ENCODE measurements around the gene INSYN1. TPM values are rescaled to one million over a fixed set of nuclear protein-coding genes. Genes with fewer than 3 reads are reported as not detected.
"Not testable (repeated sequence)": the region's sequence is repeated elsewhere in the genome, so short reads cannot be mapped to it uniquely, and the experiment has no call there.

INSYN1 gene
- total RNA-seq, 1 donor from 2014 or later: 0.82 TPM

DNA sequence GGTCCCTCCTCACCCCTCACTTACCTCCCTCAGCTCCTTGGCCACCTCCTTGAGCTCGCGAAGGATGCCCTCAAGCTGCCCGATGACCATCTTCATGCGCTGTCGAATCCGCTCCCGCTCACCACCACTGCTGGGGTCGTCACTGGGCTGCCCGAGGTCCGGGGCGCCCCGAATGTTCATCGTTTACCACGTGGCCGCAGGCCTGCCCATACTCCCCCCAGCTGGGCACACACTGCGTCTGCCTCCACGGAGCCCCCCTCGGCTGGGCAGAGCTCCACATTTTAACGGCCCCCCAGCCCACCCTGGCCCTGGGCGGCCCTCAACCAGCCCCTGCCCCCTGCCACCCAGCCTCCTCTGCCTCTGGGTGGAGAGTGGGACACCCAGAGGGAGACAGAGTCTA is 2.2 kb downstream of the INSYN1 start:
- no peak for DNase-seq (ENCODE audit: extremely low read depth, low read depth, low spot score)

GRCh38 chr15:73750438-73750837 is 2.7 kb downstream of the INSYN1 start:
- DNase-seq (ENCODE audit: extremely low read depth, low read depth, low spot score): no peak

DNA sequence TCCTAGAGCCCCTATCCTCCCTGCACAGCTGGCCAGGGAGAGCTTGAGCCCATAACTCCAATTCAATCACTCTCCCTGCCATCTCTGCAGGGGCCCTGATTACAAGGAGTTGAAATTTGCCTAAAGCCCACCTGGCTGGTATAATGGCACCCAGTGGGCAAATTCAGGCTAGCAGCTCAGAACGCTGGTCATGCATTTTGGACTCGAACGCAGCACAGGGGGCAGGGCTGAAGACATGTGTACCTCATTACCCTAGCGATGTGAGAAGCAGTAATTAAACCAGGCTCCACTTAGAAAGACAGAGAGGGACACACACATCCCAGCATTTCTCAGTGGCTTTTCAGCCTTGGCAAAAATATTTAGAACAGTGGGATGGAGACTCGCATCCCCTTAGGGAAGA is 3.2 kb downstream of the INSYN1 start:
- DNase-seq (ENCODE audit: extremely low read depth, low read depth, low spot score): no peak

GRCh38 chr15:73749533-73749932 is 3.6 kb downstream of the INSYN1 start:
- DNase-seq (ENCODE audit: extremely low read depth, low read depth, low spot score): no peak

GRCh38 chr15:73748730-73749129 is 4.4 kb downstream of the INSYN1 start:
- DNase-seq (ENCODE audit: extremely low read depth, low read depth, low spot score): no peak

DNA sequence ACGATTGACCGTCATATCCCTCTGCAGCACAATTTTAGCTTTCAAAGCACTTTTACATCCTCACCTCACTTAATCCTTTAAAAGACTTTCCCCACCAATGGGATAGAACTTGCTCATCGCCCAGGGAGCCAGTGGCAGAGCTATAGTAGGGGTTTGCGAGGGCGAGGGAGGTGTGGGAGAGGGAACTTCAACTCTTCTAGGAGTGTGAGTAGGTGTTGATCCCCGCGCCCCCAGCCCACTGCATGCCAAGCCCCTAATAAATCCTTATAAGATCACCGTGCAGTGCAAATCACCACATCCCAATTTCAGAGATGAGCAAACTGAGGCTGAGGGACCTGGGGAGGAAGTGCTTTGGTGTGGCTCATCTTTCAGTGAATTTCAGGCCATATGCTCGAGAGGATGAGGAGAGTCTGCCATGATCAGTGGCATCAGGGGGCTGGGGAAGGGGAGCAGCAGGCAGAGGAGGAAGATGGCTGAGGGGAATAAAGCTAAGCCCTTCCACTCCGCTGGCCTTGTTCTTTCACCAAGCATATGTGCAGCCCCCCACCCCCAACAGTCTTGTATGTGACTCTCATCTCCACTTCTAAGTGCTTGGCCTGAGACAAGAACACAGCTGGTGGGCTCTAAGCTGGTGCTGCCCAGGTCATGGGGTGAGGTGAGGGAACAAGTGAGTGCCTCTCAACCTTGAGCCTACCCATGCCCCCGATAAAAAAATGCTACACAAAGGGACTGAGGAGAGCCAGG is 5.1 kb downstream of the INSYN1 start:
- DNase-seq (ENCODE audit: extremely low read depth, low read depth, low spot score): no peak

- DNase-seq (ENCODE audit: extremely low read depth, low read depth, low spot score): no peak
Observed at GRCh38 chr15:73746883-73747282, 6.3 kb downstream of the INSYN1 start.

- no peak for DNase-seq (ENCODE audit: extremely low read depth, low read depth, low spot score)
Observed at GRCh38 chr15:73746261-73746660, 6.9 kb downstream of the INSYN1 start.

- DNase-seq (ENCODE audit: extremely low read depth, low read depth, low spot score): no peak
Observed at GRCh38 chr15:73745073-73745472, 8.1 kb downstream of the INSYN1 start.

GRCh38 chr15:73744293-73744692 is 8.9 kb downstream of the INSYN1 start:
- DNase-seq (ENCODE audit: extremely low read depth, low read depth, low spot score): no peak

DNA sequence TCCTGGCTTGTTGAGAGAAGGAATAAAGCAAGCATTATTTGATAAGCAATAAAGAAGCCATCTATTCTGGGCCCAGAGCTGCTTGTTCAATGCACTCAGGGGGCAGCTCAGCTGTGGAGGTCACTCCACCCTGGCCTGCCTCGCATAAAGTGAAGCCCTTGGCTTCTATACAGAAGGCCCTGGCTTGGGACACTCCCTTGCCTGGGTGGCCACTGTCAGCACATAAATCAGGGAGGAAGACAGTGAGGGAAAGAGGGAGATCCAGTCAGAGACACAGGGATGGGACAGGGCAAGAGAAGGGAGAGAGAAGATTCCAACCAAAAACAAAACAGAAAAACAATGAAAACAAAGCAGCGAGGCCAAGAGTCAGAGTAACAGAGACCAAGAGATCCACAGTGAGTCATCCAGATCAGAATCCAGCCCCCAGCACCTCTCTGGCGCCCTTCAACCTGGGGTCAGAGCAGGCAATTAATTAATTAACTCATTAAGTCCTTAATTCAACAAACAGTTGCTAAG is 11.8 kb downstream of the INSYN1 start:
- no peak for DNase-seq (ENCODE audit: extremely low read depth, low read depth, low spot score)

- DNase-seq (ENCODE audit: extremely low read depth, low read depth, low spot score): no peak
Observed at GRCh38 chr15:73740152-73741048, 12.8 kb downstream of the INSYN1 start.

DNA sequence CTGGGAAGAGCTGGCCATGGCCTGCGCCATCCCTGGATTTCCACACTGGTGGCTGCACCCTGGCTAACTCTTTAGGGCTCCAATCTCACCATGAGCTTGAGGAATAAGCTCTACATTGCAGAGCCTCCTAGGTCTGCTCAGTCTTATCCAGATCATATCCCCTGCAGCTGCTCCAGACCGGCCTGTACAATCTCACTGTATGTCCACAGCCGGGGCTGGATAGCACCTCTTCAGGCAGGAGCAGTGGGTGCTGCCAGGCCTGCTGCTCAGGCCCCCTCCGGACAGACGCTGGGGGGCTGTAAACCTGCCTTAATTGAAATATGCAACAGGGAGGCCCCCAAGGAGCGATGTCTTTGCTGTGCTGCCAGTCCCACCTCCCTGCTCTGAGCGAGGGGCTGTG is 15.6 kb downstream of the INSYN1 start:
- DNase-seq (ENCODE audit: extremely low read depth, low read depth, low spot score): no peak

GRCh38 chr15:73732930-73733329 is 20.2 kb downstream of the INSYN1 start:
- no peak for DNase-seq (ENCODE audit: extremely low read depth, low read depth, low spot score)

DNA sequence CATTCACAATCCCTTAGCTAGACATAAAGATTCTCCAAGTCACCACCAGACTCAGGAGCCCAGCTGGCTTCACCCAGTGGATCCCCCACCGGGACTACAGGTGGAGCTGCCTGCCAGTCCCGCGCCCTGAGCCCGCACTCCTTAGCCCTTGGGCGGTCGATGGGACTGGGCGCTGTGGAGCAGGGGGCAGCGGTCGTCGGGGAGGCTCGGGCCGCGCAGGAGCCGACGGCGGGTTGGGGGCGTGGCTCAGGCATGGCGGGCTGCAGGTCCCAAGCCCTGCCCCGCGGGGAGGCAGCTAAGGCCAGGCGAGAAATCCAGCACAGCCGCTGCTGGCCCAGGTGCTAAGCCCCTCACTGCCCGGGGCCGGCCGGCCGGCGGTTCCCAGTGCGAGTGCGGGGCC is 21.1 kb downstream of the INSYN1 start:
- not testable (repeated sequence) for DNase-seq (ENCODE audit: extremely low read depth, low read depth, low spot score)

- no peak for DNase-seq (ENCODE audit: extremely low read depth, low read depth, low spot score)
Observed at GRCh38 chr15:73727330-73727976, 25.7 kb downstream of the INSYN1 start.

GRCh38 chr15:73724212-73724611 is 28.9 kb downstream of the INSYN1 start:
- no peak for DNase-seq (ENCODE audit: extremely low read depth, low read depth, low spot score)

DNA sequence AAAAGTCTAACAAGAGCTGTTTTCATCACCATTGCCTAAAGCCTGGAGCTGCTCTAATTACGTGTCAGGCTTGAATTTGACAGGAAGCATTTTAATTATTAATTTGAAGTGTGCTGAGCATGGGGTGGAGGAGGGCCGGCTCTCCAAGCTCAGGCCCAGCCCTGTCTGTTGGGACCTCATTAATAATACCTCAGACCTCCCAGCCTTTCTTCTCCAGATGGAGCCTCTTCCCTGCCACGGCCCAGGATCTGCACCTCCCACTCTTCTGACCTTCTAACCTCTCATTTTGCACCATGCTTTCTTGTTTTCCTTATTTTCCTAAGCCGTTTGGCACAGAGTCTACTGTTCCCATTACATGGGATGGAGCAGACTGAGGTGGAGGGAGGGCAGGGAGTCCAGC is 30.0 kb downstream of the INSYN1 start:
- no peak for DNase-seq (ENCODE audit: extremely low read depth, low read depth, low spot score)

GRCh38 chr15:73722425-73722824 is 30.7 kb downstream of the INSYN1 start:
- no peak for DNase-seq (ENCODE audit: extremely low read depth, low read depth, low spot score)

GRCh38 chr15:73718694-73719093 is 34.5 kb downstream of the INSYN1 start:
- no peak for DNase-seq (ENCODE audit: extremely low read depth, low read depth, low spot score)

- DNase-seq (ENCODE audit: extremely low read depth, low read depth, low spot score): no peak
Observed at GRCh38 chr15:73717802-73718201, 35.3 kb downstream of the INSYN1 start.

All from glomerular endothelial cell (primary cell).